ENCODE data around the gene KIZ. TPM values are rescaled to one million over a fixed set of nuclear protein-coding genes. Genes with fewer than 3 reads are reported as not detected.
A peak's percentile ranks its signal among the peaks of the same experiment; 100 is the strongest.

Gene KIZ, protein sequence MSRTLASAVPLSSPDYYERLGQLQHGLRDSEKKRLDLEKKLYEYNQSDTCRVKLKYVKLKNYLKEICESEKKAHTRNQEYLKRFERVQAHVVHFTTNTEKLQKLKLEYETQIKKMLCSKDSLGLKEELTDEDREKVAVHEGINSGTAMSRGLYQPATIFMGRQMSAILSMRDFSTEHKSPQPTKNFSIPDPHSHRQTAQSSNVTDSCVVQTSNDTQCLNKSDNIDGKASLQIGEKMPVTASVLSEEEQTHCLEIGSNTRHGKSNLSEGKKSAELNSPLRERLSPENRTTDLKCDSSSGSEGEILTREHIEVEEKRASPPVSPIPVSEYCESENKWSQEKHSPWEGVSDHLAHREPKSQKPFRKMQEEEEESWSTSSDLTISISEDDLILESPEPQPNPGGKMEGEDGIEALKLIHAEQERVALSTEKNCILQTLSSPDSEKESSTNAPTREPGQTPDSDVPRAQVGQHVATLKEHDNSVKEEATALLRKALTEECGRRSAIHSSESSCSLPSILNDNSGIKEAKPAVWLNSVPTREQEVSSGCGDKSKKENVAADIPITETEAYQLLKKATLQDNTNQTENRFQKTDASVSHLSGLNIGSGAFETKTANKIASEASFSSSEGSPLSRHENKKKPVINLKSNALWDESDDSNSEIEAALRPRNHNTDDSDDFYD
- 10 to 100 TPM; 22.3 to 30.9 TPM for total RNA-seq

GRCh38 chr20:21125849-21126580 lies at the start of gene KIZ:
TSS of gene KIZ (plus strand) at chr20:21126082. CDS start at chr20:21126116, 34 bp downstream.
- peak within 1 kb of the TSS; percentile 91 for H3K27ac Mint-ChIP-seq
- ATAC-seq (peak; percentile 97), DNase-seq (peak; percentile 97)
- H3K4me3 Mint-ChIP-seq = peak within 1 kb of the TSS; percentile 91
- peaks cover 6% of the 10 kb centered on the region for H3K36me3 Mint-ChIP-seq
- CTCF ChIA-PET = interaction anchor here (0.9 to 2.4 kb wide), 13 partner anchors 9 to 267 kb away, joined by 3 to 10 read pairs (median 4); partner anchors contain the start of gene XRN2
- H3K4me1 Mint-ChIP-seq = peaks cover 37% of the 10 kb centered on the region
- H3K9me3 Mint-ChIP-seq (ENCODE audit: low read depth) = no peaks in the 10 kb centered on the region
- H3K27me3 Mint-ChIP-seq = peaks cover 3% of the 10 kb centered on the region

DNA sequence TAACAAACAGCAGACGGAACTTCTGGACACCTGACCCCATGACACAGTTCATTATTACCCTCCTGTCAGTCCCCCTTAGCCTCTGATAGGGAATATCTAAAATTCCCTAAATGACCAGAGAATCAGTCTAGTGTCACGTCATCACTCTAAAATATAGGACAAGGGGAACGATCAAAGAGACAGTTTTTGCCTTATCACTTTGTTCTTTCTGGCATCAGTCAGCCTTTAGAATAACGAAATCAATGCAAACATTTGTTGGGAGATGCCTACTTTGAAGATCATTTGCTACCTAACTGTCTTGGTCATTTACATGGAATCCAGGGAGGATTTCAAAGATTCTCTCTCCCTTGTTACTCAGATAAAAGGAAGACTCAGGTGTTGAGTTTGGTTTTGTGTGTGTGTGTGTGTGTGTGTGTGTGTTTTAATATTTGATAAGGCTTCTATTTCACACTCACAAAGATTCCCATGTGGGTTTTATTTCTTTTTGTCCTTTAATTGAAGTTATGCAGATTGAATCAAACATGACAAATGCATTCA lies 48.0 kb upstream of the KIZ start:
- ATAC-seq = no peak
- H3K4me3 Mint-ChIP-seq = no peak overlapping the region

DNA sequence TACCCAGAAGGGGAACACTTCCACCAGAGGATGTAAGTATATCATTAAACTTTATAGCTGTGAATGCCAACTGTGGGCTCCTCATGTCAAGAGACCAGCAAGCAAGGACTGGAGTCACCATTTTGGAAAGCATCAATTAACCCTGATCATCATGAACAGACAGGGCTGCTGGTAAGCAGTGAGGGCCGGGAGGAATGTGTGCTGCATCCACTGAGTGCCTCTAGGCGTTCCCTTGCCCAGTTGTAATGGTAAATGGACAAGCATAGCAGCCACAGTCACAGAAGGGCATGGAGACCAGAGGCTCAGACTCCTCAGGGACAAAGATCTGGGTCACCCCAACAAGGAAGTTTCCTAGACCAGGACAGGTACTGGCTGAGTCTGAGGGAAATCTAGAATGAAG lies 43.3 kb upstream of the KIZ start:
- Mint-ChIP-seq H3K36me3 (no peaks in the 10 kb centered on the region), H3K27ac (no peak overlapping the region), H3K27me3 (peaks cover 44% of the 10 kb centered on the region), H3K9me3 (ENCODE audit: low read depth) (no peaks in the 10 kb centered on the region), H3K4me1 (no peaks in the 10 kb centered on the region), H3K4me3 (no peak overlapping the region)
- ATAC-seq (no peak), DNase-seq (no peak)
- CTCF ChIA-PET = no interaction called here

More for the DNA sequence above, 48.0 kb upstream of the KIZ start:
- CTCF ChIA-PET = no interaction called here
- H3K9me3 Mint-ChIP-seq (ENCODE audit: low read depth) = no peaks in the 10 kb centered on the region
- H3K4me1 Mint-ChIP-seq = peaks cover 13% of the 10 kb centered on the region
- no peak overlapping the region for H3K27ac Mint-ChIP-seq
- no peak for DNase-seq
- peaks cover 30% of the 10 kb centered on the region for H3K27me3 Mint-ChIP-seq
- no peaks in the 10 kb centered on the region for H3K36me3 Mint-ChIP-seq

DNA sequence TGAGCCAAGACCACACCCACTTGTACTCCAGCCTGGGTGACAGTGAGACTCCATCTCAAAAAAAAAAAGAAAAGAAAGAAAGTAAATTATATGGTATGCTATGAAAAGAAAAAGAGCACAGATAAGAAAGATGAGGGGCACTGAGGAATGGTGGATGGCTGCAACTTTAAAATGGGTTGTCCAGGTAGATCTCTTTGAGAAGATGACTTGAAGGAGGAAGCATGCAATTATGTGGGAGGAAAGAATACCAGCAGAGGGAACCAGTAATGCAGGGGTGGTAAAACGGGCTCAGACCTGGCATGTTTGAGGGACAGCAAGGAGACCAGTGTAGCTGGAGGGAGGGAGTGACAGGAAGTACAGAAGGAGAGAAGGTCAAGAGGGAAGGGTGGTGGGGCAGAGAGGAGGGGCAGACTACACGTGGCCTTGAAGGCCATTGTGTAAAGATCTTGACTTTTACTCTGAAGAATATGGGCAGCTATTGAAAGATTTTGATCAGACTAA lies 42.0 kb upstream of the KIZ start:
- CTCF ChIA-PET = no interaction called here
- no peaks in the 10 kb centered on the region for H3K36me3 Mint-ChIP-seq
- no peak overlapping the region for H3K27ac Mint-ChIP-seq

DNA sequence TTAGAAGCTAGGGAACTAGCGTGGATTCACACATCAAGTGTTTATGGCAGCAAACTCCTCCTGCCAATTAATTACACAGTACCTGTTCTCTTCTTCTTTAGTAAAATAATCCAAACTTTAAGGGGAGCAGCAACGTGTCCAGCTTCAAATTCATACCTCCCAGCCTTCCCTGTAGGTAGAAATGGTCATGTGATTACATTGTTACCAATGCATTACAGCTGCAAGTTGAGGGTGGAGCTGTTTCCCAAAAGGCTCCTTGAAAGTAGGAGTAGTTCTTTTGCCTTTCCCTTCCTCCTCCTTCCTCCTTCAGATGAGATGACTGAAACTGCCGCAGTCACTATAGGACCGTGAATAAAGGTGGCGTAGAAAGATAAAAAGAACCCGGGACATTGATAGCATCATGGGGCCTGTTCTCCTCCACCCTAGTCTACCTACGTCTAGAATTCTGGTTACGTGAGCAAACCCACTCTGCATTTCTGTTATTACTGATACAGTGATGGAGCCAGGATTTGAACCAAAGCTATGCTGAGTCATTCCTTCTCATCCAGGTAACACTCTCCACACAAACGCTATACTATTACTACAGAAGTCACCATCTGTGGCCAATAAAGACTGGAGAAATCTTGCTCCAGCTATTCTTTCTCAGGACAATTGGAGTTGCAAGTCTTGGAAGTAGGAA lies 37.9 kb upstream of the KIZ start:
- CTCF ChIA-PET = interaction anchor here (1.3 kb wide), 1 partner anchor 21 kb away, joined by 3 read pairs; no protein-coding TSS in a partner anchor
- no peak overlapping the region for H3K27ac Mint-ChIP-seq
- H3K9me3 Mint-ChIP-seq (ENCODE audit: low read depth) = no peaks in the 10 kb centered on the region
- H3K4me3 Mint-ChIP-seq = no peak overlapping the region
- DNase-seq (no peak), ATAC-seq (no peak)
- no peaks in the 10 kb centered on the region for H3K4me1 Mint-ChIP-seq
- H3K27me3 Mint-ChIP-seq = peaks cover 68% of the 10 kb centered on the region
- no peaks in the 10 kb centered on the region for H3K36me3 Mint-ChIP-seq

More for the DNA sequence above, 42.0 kb upstream of the KIZ start:
- Mint-ChIP-seq H3K9me3 (ENCODE audit: low read depth) (no peaks in the 10 kb centered on the region), H3K27me3 (peaks cover 44% of the 10 kb centered on the region), H3K4me1 (no peaks in the 10 kb centered on the region), H3K4me3 (no peak overlapping the region)
- no peak for ATAC-seq
- DNase-seq = no peak

- CTCF ChIA-PET = no interaction called here
- H3K9me3 Mint-ChIP-seq (ENCODE audit: low read depth) = no peaks in the 10 kb centered on the region
- H3K27me3 Mint-ChIP-seq = peaks cover 74% of the 10 kb centered on the region
- H3K36me3 Mint-ChIP-seq = no peaks in the 10 kb centered on the region
- no peak overlapping the region for H3K27ac Mint-ChIP-seq
- H3K4me1 Mint-ChIP-seq = no peaks in the 10 kb centered on the region
- DNase-seq (no peak), ATAC-seq (no peak)
- H3K4me3 Mint-ChIP-seq = no peak overlapping the region
Measured at GRCh38 chr20:21089391-21089790, 36.5 kb upstream of the KIZ start.

DNA sequence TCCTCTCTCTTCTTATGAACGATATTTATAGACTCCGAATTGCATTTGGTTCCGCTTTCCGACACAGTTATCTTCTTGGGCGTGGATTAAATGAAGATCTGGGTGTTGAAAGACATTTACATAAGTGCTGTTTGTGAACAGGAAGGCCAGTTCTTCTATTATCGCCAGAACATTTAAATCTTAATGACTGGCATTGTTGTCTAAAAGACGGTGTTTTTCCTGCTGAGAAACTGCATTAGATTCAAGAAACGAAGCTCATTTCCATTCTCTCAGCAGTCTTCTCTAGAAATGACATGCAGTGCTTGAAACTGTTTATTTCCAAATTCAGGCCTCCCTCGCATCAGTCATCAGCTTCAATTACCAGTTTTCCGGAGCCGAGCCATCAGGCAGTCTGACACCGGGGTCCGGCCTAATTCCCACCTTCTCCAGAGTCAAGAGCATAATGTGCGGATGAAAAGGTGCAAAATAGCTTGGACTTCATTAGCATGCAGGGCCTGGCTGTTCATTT lies 35.7 kb upstream of the KIZ start:
- H3K36me3 Mint-ChIP-seq = no peaks in the 10 kb centered on the region
- DNase-seq (no peak), ATAC-seq (no peak)
- no peak overlapping the region for H3K27ac Mint-ChIP-seq
- CTCF ChIA-PET = interaction anchor here (0.8 kb wide), 1 partner anchor 58 kb away, joined by 3 read pairs; no protein-coding TSS in a partner anchor
- no peaks in the 10 kb centered on the region for H3K4me1 Mint-ChIP-seq
- no peaks in the 10 kb centered on the region for H3K9me3 Mint-ChIP-seq (ENCODE audit: low read depth)
- H3K27me3 Mint-ChIP-seq = peaks cover 74% of the 10 kb centered on the region
- no peak overlapping the region for H3K4me3 Mint-ChIP-seq

GRCh38 chr20:21090721-21091120 lies 35.2 kb upstream of the KIZ start:
- Mint-ChIP-seq H3K27me3 (peaks cover 75% of the 10 kb centered on the region), H3K27ac (no peak overlapping the region), H3K36me3 (no peaks in the 10 kb centered on the region), H3K9me3 (ENCODE audit: low read depth) (no peaks in the 10 kb centered on the region), H3K4me3 (no peak overlapping the region), H3K4me1 (no peaks in the 10 kb centered on the region)
- CTCF ChIA-PET = interaction anchor here (0.8 kb wide), 1 partner anchor 58 kb away, joined by 3 read pairs; no protein-coding TSS in a partner anchor
- DNase-seq = no peak
- no peak for ATAC-seq

- Mint-ChIP-seq H3K4me3 (no peak overlapping the region), H3K9me3 (ENCODE audit: low read depth) (no peaks in the 10 kb centered on the region)
Measured at GRCh38 chr20:21092806-21093205, 33.1 kb upstream of the KIZ start.

DNA sequence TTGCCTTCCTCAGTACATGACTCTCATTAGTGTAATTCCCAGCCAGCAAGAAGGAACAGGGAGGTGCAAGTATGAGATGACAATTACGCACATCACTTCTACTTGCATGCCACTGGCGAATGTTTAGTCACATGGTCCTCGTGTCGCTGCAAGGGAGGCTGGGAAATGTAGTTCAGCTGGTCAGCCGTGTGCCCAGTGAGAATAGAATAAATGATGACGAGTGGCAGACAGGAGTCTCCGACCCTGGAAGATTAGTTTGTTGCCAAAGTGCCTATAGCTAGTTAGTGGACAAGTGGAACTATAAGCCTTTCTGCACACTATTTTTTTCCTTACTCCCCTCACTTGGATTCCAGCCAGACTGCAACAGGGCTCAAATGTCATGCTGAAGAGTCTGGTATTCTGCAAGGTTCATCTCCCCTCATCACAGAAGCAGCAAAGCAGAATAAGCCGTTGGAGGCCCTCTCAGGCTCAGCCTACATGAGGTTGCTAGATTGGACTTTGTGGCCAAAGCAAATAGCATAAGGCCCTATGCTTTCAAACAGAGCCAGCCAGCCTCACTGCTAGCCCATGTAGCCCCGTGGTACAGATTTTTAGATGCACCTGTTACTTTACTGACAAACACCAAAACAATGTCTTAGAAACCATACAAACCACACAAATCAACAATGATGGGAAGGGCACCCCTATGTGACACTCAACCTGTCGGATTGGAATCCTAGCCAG lies 29.4 kb upstream of the KIZ start:
- DNase-seq (no peak), ATAC-seq (no peak)
- Mint-ChIP-seq H3K27ac (no peak overlapping the region), H3K4me1 (peaks cover 20% of the 10 kb centered on the region), H3K9me3 (ENCODE audit: low read depth) (no peaks in the 10 kb centered on the region), H3K4me3 (no peak overlapping the region), H3K36me3 (no peaks in the 10 kb centered on the region), H3K27me3 (peaks cover 78% of the 10 kb centered on the region)
- CTCF ChIA-PET = interaction anchor here (1.0 kb wide), 1 partner anchor 139 kb away, joined by 5 read pairs; no protein-coding TSS in a partner anchor

More at GRCh38 chr20:21092806-21093205, 33.1 kb upstream of the KIZ start:
- H3K36me3 Mint-ChIP-seq = no peaks in the 10 kb centered on the region
- peaks cover 84% of the 10 kb centered on the region for H3K27me3 Mint-ChIP-seq
- H3K27ac Mint-ChIP-seq = no peak overlapping the region
- ATAC-seq (no peak), DNase-seq (no peak)
- peaks cover 3% of the 10 kb centered on the region for H3K4me1 Mint-ChIP-seq
- CTCF ChIA-PET = no interaction called here

DNA sequence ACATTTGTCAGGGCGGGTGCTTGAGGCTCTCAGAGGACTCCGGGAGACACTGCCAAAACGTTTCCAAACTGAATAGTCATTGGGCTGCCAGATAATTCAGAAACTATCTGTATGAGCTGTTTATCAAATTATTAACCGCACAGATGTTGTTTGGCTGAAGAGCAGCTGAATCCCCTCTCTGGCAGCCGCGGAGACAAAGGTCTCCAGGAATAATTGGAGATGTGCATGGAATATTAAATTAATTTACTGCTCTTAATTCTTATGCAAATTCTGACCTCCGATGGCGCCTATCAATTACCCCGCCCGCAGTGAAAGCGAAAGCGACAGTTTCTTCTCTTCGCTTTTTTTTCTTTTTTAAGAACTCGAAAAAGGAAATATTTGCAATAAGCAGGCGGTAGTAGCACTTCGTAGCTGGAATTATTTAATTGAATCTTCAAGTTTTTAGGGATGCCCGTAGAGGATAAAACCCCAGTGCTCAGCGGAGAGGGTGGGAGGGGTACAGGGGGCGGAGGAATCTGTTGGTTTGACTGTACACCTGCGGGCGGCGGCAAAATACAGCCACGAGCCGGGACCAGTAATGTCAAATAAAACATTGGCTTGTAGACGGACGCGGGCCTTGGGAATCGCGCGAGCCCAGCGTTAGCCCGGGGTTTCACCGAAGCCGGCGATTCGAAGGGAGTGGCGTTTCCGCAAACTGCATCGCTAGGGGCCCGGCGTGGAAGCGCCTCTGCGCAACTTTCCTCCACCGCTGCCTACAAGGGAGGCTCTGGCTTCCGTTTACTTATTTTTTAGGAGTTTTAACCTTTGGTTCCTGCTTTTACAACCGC lies 25.9 kb upstream of the KIZ start:
- H3K4me1 Mint-ChIP-seq = peaks cover 38% of the 10 kb centered on the region
- peak; percentile 57 for ATAC-seq
- peaks cover 83% of the 10 kb centered on the region for H3K27me3 Mint-ChIP-seq
- CTCF ChIA-PET = interaction anchor here (0.7 to 2.8 kb wide), 4 partner anchors 26 to 405 kb away, joined by 3 to 8 read pairs (median 5); partner anchors contain the start of gene KIZ
- H3K27ac Mint-ChIP-seq = peak overlapping the region; percentile 90
- no peaks in the 10 kb centered on the region for H3K36me3 Mint-ChIP-seq
- H3K9me3 Mint-ChIP-seq (ENCODE audit: low read depth) = no peaks in the 10 kb centered on the region
- peak overlapping the region; percentile 79 for H3K4me3 Mint-ChIP-seq
- DNase-seq = peak; percentile 79
